CD4-positive, alpha-beta T cell treated with Interferon alpha-2 for 1 hour (primary cell): ENCODE data around the gene CFAP97D2.
"Not testable (repeated sequence)": the region's sequence is repeated elsewhere in the genome, so short reads cannot be mapped to it uniquely, and the experiment has no call there.

Experiments used
- DNase-seq, 2 donors: peaks; one replicate each; pipeline ENCODE4 v3.0.0-alpha.2; 2020 to 2022

The CFAP97D2 gene

GRCh38 chr13:114143806-114144605 is 35.1 kb upstream of the CFAP97D2 start:
- DNase-seq, result peak; percentile 58 to 65

- no peak for DNase-seq
These were observed 34.3 kb upstream of the CFAP97D2 start for GRCh38 chr13:114144606-114145244.

- no peak for DNase-seq
These were observed 33.8 kb upstream of the CFAP97D2 start for GRCh38 chr13:114145256-114145655.

GRCh38 chr13:114145722-114146121 is 33.3 kb upstream of the CFAP97D2 start:
- no peak for DNase-seq

GRCh38 chr13:114146173-114146572 is 32.9 kb upstream of the CFAP97D2 start:
- DNase-seq, result no peak

- no peak for DNase-seq
These were observed 32.4 kb upstream of the CFAP97D2 start for GRCh38 chr13:114146629-114147028.

GRCh38 chr13:114147803-114148520 is 31.1 kb upstream of the CFAP97D2 start:
- no peak for DNase-seq

- peak; percentile 90 to 93 for DNase-seq
These were observed 30.6 kb upstream of the CFAP97D2 start for GRCh38 chr13:114148521-114148855.

- not testable (repeated sequence) for DNase-seq
These were observed 30.2 kb upstream of the CFAP97D2 start for GRCh38 chr13:114148886-114149285.

- DNase-seq, result no peak
These were observed 29.0 kb upstream of the CFAP97D2 start for GRCh38 chr13:114149774-114150740.

- DNase-seq, result peak; percentile 67 to 80
These were observed 28.0 kb upstream of the CFAP97D2 start for GRCh38 chr13:114151031-114151430.

- DNase-seq, result peak; percentile 55 to 67
These were observed 27.3 kb upstream of the CFAP97D2 start for GRCh38 chr13:114151565-114152284.

GRCh38 chr13:114152285-114152645 is 26.8 kb upstream of the CFAP97D2 start:
- DNase-seq, result no peak

- DNase-seq, result no peak
These were observed 26.2 kb upstream of the CFAP97D2 start for GRCh38 chr13:114152831-114153371.

- DNase-seq, result no peak
These were observed 25.5 kb upstream of the CFAP97D2 start for GRCh38 chr13:114153485-114154080.

GRCh38 chr13:114154476-114154875 is 24.6 kb upstream of the CFAP97D2 start:
- DNase-seq, result no peak

GRCh38 chr13:114155320-114155719 is 23.7 kb upstream of the CFAP97D2 start:
- DNase-seq, result no peak

- DNase-seq, result peak in 1 of 2 donors; percentile 60
These were observed 22.9 kb upstream of the CFAP97D2 start for GRCh38 chr13:114155926-114156883.

GRCh38 chr13:114157869-114158495 is 21.1 kb upstream of the CFAP97D2 start:
- no peak for DNase-seq
